Esophagus muscularis mucosa (tissue), 4 donors: Measurements from ENCODE around the gene DGKQ. TPM values are rescaled to one million over a fixed set of nuclear protein-coding genes. Genes with fewer than 3 reads are reported as not detected.

Experiments
- DNase-seq: peaks from one replicate; pipeline ENCODE4 v3.0.0-alpha.2; 2017; ENCODE audit errors: extremely low spot score
- H3K27ac ChIP-seq, 4 donors: fragments of 200-600 bp; sonication (generic); replicated peaks in 1 of 4; 1 replicate in 3 of 4; 2 replicates in 1 of 4; pipeline ENCODE4 v1.5.1; 2016 to 2019; ENCODE audit warnings: mild to moderate bottlenecking in 1 of 4
- H3K27me3 ChIP-seq, 4 donors: fragments of 200-600 bp; sonication (generic); one replicate each; pipeline versions ENCODE4 v1.5.1 to v1.6.0; 2016 to 2019
- H3K36me3 ChIP-seq, 4 donors: fragments of 200-600 bp; sonication (generic); one replicate each; pipeline ENCODE4 v1.5.1; 2016 to 2019
- H3K4me1 ChIP-seq, 4 donors: fragments of 200-600 bp; sonication (generic); one replicate each; pipeline ENCODE4 v1.5.1; 2016 to 2019
- H3K4me3 ChIP-seq, 4 donors: fragments of 200-600 bp; sonication (generic); 1 replicate in 2 of 4; 2 replicates in 2 of 4; pipeline ENCODE4 v1.5.1; 2016 to 2019; ENCODE audit warnings: mild to moderate bottlenecking in 4 of 4, moderate library complexity in 1 of 4
- H3K9me3 ChIP-seq, 4 donors: fragments of 200-600 bp; sonication (generic); 1 replicate in 3 of 4; 2 replicates in 1 of 4; pipeline ENCODE4 v1.5.1; 2016 to 2019
- EP300 ChIP-seq: sonication (generic); formaldehyde crosslinking; IDR thresholded peaks from one replicate; pipeline ENCODE4 v1.6.1; 2017; ENCODE audit warnings: antibody characterized with exemption
- POLR2A ChIP-seq: fragments of 450-650 bp; IDR thresholded peaks from one replicate; pipeline ENCODE4 v1.6.1; 2017; ENCODE audit warnings: antibody characterized with exemption, moderate library complexity, mild to moderate bottlenecking, low read depth
- POLR2AphosphoS5 ChIP-seq, 2 donors: sonication (generic); formaldehyde crosslinking; IDR thresholded peaks; one replicate each; pipeline ENCODE4 v1.6.1; 2017; ENCODE audit warnings: antibody characterized with exemption in 2 of 2
- WGBS: methylation state at CpG from one replicate; pipeline ENCODE4 v1.1.5; 2018; 5-methylcytosine and 5-hydroxymethylcytosine counted together
- intact Hi-C: fragments of 100-400 bp; cut with DNase I; formaldehyde crosslinking; loops from one replicate; pipeline ENCODE4 v1.15.1; 2023
- total RNA-seq, 4 donors: library from RNA; depleted of rRNA; stranded (reverse); fragments of >200 nt; gene quantifications; one replicate each; pipeline versions ENCODE4 v1.1.0 to v1.2.1, GENCODE V29; 2016
- TF ChIP-seq, protein P1 (sequence below), 3 experiments: fragments of 200-600 bp in 2 of 3; fragments of 450-650 bp in 1 of 3; sonication (generic) in 2 of 3; IDR thresholded peaks; one replicate each; pipeline ENCODE4 v1.5.1; 2017 to 2019; ENCODE audit warnings: antibody characterized with exemption in 3 of 3, mild to moderate bottlenecking in 2 of 3, moderate library complexity in 1 of 3

Gene DGKQ
- total RNA-seq = 10 to 100 TPM in 2 of 4 donors, 1 to 10 TPM in 2; 7.5 to 11.9 (median 9.9) TPM

GRCh38 chr4:973431-974397 is at the start of gene DGKQ:
Gene DGKQ, minus strand, starts transcription at chr4:973569. Its CDS starts 87 bp downstream, at chr4:973482.
- DNase-seq = peak; percentile 96
- H3K4me3 ChIP-seq = peak within 1 kb of the TSS; percentile 82 to 91 (median 88)
- intact Hi-C loops = no loop called here
- TF ChIP-seq, protein P1, sequence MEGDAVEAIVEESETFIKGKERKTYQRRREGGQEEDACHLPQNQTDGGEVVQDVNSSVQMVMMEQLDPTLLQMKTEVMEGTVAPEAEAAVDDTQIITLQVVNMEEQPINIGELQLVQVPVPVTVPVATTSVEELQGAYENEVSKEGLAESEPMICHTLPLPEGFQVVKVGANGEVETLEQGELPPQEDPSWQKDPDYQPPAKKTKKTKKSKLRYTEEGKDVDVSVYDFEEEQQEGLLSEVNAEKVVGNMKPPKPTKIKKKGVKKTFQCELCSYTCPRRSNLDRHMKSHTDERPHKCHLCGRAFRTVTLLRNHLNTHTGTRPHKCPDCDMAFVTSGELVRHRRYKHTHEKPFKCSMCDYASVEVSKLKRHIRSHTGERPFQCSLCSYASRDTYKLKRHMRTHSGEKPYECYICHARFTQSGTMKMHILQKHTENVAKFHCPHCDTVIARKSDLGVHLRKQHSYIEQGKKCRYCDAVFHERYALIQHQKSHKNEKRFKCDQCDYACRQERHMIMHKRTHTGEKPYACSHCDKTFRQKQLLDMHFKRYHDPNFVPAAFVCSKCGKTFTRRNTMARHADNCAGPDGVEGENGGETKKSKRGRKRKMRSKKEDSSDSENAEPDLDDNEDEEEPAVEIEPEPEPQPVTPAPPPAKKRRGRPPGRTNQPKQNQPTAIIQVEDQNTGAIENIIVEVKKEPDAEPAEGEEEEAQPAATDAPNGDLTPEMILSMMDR (IDR thresholded peaks at IDR 0.05) = peak in 1 of 3 experiments; percentile 2
- TF ChIP-seq POLR2AphosphoS5 (IDR thresholded peaks at IDR 0.05) (peak in 1 of 2 donors; percentile 16), POLR2A (no peak)
- 54% methylated on average over 25 of the region's 123 CpGs for WGBS
- no peaks in the 10 kb centered on the region for H3K36me3 ChIP-seq
- H3K27me3 ChIP-seq = peaks cover 0 to 2% (median under 1%) of the 10 kb centered on the region in 4 donors
- peaks cover 19 to 38% (median 31%) of the 10 kb centered on the region in 4 donors for H3K4me1 ChIP-seq
- no peaks in the 10 kb centered on the region for H3K9me3 ChIP-seq
- H3K27ac ChIP-seq = peak within 1 kb of the TSS in 3 of 4 donors; percentile 38 to 51 (median 48)

GRCh38 chr4:1022739-1023066 is 49.3 kb upstream of the DGKQ start:
- Histone ChIP-seq H3K36me3 (peaks cover 0 to 42% (median 17%) of the 10 kb centered on the region in 4 donors), H3K27me3 (no peaks in the 10 kb centered on the region), H3K4me1 (no peaks in the 10 kb centered on the region), H3K4me3 (no peak overlapping the region), H3K27ac (no peak overlapping the region), H3K9me3 (no peaks in the 10 kb centered on the region)
- TF ChIP-seq POLR2A (no peak), POLR2AphosphoS5 (IDR thresholded peaks at IDR 0.05) (no peak), EP300 (no peak)
- TF ChIP-seq, protein P1 (IDR thresholded peaks at IDR 0.05) = no peak
- intact Hi-C loops = no loop called here
- WGBS = 88% methylated on average over 19 of the region's 19 CpGs
- no peak for DNase-seq

- 91% methylated on average over 29 of the region's 46 CpGs for WGBS
- H3K27ac ChIP-seq = no peak overlapping the region
- TF ChIP-seq EP300 (no peak), POLR2A (no peak), POLR2AphosphoS5 (IDR thresholded peaks at IDR 0.05) (no peak)
- TF ChIP-seq, protein P1 (IDR thresholded peaks at IDR 0.05) = no peak
- intact Hi-C loops = no loop called here
- H3K27me3 ChIP-seq = no peaks in the 10 kb centered on the region
- no peak overlapping the region for H3K4me3 ChIP-seq
- H3K4me1 ChIP-seq = no peaks in the 10 kb centered on the region
- H3K36me3 ChIP-seq = peaks cover 0 to 42% (median 17%) of the 10 kb centered on the region in 4 donors
- DNase-seq = no peak
- no peaks in the 10 kb centered on the region for H3K9me3 ChIP-seq
Observed at GRCh38 chr4:1022051-1022738, 48.8 kb upstream of the DGKQ start.

DNA sequence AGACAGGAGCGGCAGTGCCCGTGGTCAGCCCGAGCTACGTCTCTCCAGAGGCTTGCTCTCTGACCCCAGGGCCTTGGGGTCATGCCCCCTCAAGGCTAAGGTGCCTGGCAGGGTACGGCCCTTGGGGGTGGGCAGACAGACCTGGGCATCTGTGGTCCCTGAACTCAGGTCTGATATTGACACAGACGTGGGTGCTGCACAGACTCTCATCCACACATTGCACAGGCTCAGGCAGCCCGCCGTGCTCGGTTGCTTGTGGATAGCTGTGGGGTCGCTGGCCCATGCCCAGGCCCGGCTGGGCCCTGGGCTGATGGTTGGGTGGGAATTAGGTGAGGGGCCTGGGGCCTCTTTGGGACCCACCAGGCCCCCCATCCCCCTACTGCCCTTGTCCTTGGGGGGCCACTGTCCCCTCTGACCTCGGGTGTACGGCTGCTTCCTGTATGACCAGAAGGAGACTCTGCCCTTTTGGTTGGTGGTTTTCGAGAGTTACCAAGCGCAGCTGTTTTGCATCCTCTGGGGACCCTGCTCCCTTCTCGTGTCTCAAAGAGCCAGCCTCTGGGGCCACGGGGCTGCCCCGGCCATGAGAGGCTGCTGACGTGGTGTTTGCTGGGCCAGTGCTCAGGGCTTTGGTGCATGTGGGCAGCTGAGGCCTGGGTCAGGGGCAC is 48.1 kb upstream of the DGKQ start:
- H3K36me3 ChIP-seq = peaks cover 0 to 42% (median 17%) of the 10 kb centered on the region in 4 donors
- TF ChIP-seq, protein P1 (IDR thresholded peaks at IDR 0.05) = no peak
- TF ChIP-seq POLR2A = no peak
- TF ChIP-seq POLR2AphosphoS5 (IDR thresholded peaks at IDR 0.05) = no peak
- TF ChIP-seq EP300 = no peak
- H3K4me3 ChIP-seq = no peak overlapping the region
- intact Hi-C loops = no loop called here
- no peak for DNase-seq
- H3K4me1 ChIP-seq = no peaks in the 10 kb centered on the region
- 90% methylated on average over 6 of the region's 19 CpGs for WGBS
- no peaks in the 10 kb centered on the region for H3K9me3 ChIP-seq
- H3K27ac ChIP-seq = no peak overlapping the region
- H3K27me3 ChIP-seq = no peaks in the 10 kb centered on the region
